K562 (cell line): ENCODE measurements around the gene SH3GLB2. TPM values are rescaled to one million over a fixed set of nuclear protein-coding genes. Genes with fewer than 3 reads are reported as not detected.

ENCODE experiments used
- ATAC-seq: fragments of 200-7000 bp; cut with Tn5 transposase; 3 replicates; pipeline ENCODE4 v1.9.1; 2020; ENCODE audit warnings: moderate library complexity
- BruUV-seq: library from RNA; stranded (reverse); fragments of 400-500 nt; replicated peaks from 2 replicates; lab custom pipeline; 2021; lab: Mats Ljungman, UMichigan
- CTCF ChIA-PET: fragments of 300-600 bp; formaldehyde crosslinking; extraction: SDS; loops from one replicate; lab custom pipeline; 2021; ENCODE audit warnings: low intra/inter-chr PET ratio; lab: Yijun Ruan, JAX
- POLR2A ChIA-PET: fragments of 300-600, 350-650 bp; sonication (Branson Sonifier 250); formaldehyde crosslinking; extraction: SDS; loops from one replicate; lab custom pipeline; 2021; ENCODE audit warnings: antibody characterized with exemption, inconsistent platforms; lab: Yijun Ruan, JAX
- DNase-seq, 4 experiments: peaks; one replicate each; pipeline versions ENCODE4 v3.0.0 to v3.0.0-alpha.2; 2011 to 2018; ENCODE audit warnings: low spot score in 3 of 4, mixed read lengths in 3 of 4; ENCODE audit errors: extremely low read depth in 1 of 4
- FAIRE-seq: peaks from 2 replicates; lab custom pipeline; 2011; peaks lifted over from hg19 to GRCh38; lab: Jason Lieb, UNC
- H2AFZ ChIP-seq: 2 replicates; pipeline ENCODE4 v1.6.0; 2011; ENCODE audit warnings: low read depth, low read length, control low read depth, inconsistent platforms
- H3K27ac ChIP-seq: fragments of 200-600 bp; 3 replicates; pipeline ENCODE4 v1.8.0; 2011; ENCODE audit warnings: low read depth, mild to moderate bottlenecking, control low read depth, inconsistent platforms, low read length, moderate library complexity, mixed read lengths; ENCODE audit errors: extremely low read depth
- H3K27me3 ChIP-seq, 2 experiments: fragments of 300-600 bp in 1 of 2; 2 replicates in 1 of 2; 3 replicates in 1 of 2; pipeline versions ENCODE4 v1.6.0 to v1.8.0; 2011; ENCODE audit warnings: inconsistent platforms in 2 of 2, low read length in 2 of 2, mild to moderate bottlenecking in 1 of 2, mixed read lengths in 1 of 2, moderate library complexity in 1 of 2; ENCODE audit not compliant: control insufficient read depth in 2 of 2, insufficient read depth in 2 of 2
- H3K36me3 ChIP-seq: fragments of 300-600 bp; 3 replicates; pipeline ENCODE4 v1.8.0; 2011; ENCODE audit warnings: mild to moderate bottlenecking, low read length, inconsistent platforms; ENCODE audit not compliant: control insufficient read depth, insufficient read depth
- H3K4me1 ChIP-seq, 2 experiments: fragments of 200-600 bp in 1 of 2; replicated peaks in 1 of 2; 2 replicates in 1 of 2; 3 replicates in 1 of 2; pipeline versions ENCODE4 v1.5.1 to v1.8.0; 2011; ENCODE audit warnings: inconsistent platforms in 2 of 2, low read length in 2 of 2, mild to moderate bottlenecking in 1 of 2, mixed read lengths in 1 of 2, moderate library complexity in 1 of 2; ENCODE audit not compliant: control insufficient read depth in 2 of 2, insufficient read depth in 2 of 2
- H3K4me2 ChIP-seq: 2 replicates; pipeline ENCODE4 v1.6.1; 2011; ENCODE audit warnings: low read length, control low read depth, inconsistent platforms, mixed read lengths; ENCODE audit not compliant: insufficient read depth
- H3K4me3 ChIP-seq: fragments of 200-600 bp; sonication (generic), shearing (Covaris generic); 2 replicates; pipeline ENCODE4 v1.5.1; 2016; ENCODE audit warnings: control low read depth, inconsistent platforms
- H3K79me2 ChIP-seq: fragments of 200-600 bp; 3 replicates; pipeline ENCODE4 v1.8.0; 2011; ENCODE audit warnings: low read length, inconsistent platforms; ENCODE audit not compliant: control insufficient read depth, insufficient read depth
- H3K9ac ChIP-seq, 2 experiments: 2 replicates each; pipeline versions ENCODE4 v1.6.0 to v1.6.1; 2011; ENCODE audit warnings: low read depth in 2 of 2, low read length in 2 of 2, control low read depth in 1 of 2, inconsistent platforms in 1 of 2, mild to moderate bottlenecking in 1 of 2, mixed read lengths in 1 of 2; ENCODE audit not compliant: insufficient read depth in 1 of 2
- H3K9me1 ChIP-seq: one replicate; pipeline ENCODE4 v1.6.0; 2011; ENCODE audit warnings: inconsistent platforms, mild to moderate bottlenecking, low read length, moderate library complexity; ENCODE audit not compliant: control insufficient read depth, insufficient read depth
- H3K9me3 ChIP-seq: replicated peaks from 2 replicates; pipeline ENCODE4 v1.5.1; 2011; ENCODE audit warnings: low read depth, low read length, inconsistent platforms; ENCODE audit not compliant: control insufficient read depth, insufficient read depth
- H4K20me1 ChIP-seq: replicated peaks from 2 replicates; pipeline ENCODE4 v1.6.1; 2011; ENCODE audit warnings: low read length, inconsistent platforms, mixed read lengths; ENCODE audit not compliant: control insufficient read depth, insufficient read depth
- BCL6 ChIP-seq: fragments of 250-450 bp; sonication (Bioruptor Pico); IDR thresholded peaks from 2 replicates; pipeline ENCODE4 v1.4.0; 2020
- CBX1 ChIP-seq: sonication (generic); IDR thresholded peaks from 2 replicates; pipeline ENCODE4 v1.6.1; 2016; ENCODE audit warnings: antibody characterized with exemption, low read depth, mild to moderate bottlenecking
- E4F1 ChIP-seq: fragments of 250-450 bp; sonication (Bioruptor Pico); IDR thresholded peaks from 2 replicates; pipeline ENCODE4 v1.5.0; 2021; ENCODE audit warnings: mild to moderate bottlenecking, borderline replicate concordance
- ERF ChIP-seq: fragments of 450-650 bp; formaldehyde crosslinking; IDR thresholded peaks from 2 replicates; pipeline ENCODE4 v1.4.0; 2020; ENCODE audit warnings: mild to moderate bottlenecking, mixed read lengths
- MECOM ChIP-seq: fragments of 250-450 bp; sonication (Bioruptor Pico); IDR thresholded peaks from 2 replicates; pipeline ENCODE4 v1.8.0; 2022; ENCODE audit warnings: inconsistent platforms
- NR4A1 ChIP-seq, 2 experiments: fragments of 250-450 bp in 1 of 2; fragments of 450-650 bp in 1 of 2; sonication (Bioruptor Pico) in 1 of 2; IDR thresholded peaks; 2 replicates each; pipeline versions ENCODE4 v1.4.0 to v1.6.1; 2016 to 2020; ENCODE audit warnings: mild to moderate bottlenecking in 2 of 2, missing compliant biosample characterization in 1 of 2, missing genetic modification characterization in 1 of 2, moderate library complexity in 1 of 2
- PCBP1 ChIP-seq: fragments of 200-400 bp; formaldehyde crosslinking; IDR thresholded peaks from 2 replicates; pipeline ENCODE4 v1.6.1; 2018; ENCODE audit warnings: mild to moderate bottlenecking, low read depth, low read length; ENCODE audit not compliant: poor library complexity, severe bottlenecking
- POLR2A ChIP-seq: fragments of 450-650 bp; conservative IDR thresholded peaks from 2 replicates; pipeline ENCODE4 v1.6.1; 2016
- SIN3A ChIP-seq, 2 experiments: fragments of 150-350 bp in 1 of 2; IDR thresholded peaks; 2 replicates each; pipeline ENCODE4 v1.6.1; 2011 to 2016; ENCODE audit warnings: borderline replicate concordance in 2 of 2, low read depth in 2 of 2, low read length in 2 of 2, mild to moderate bottlenecking in 2 of 2, moderate library complexity in 2 of 2; ENCODE audit not compliant: control insufficient read depth in 1 of 2
- SIRT6 ChIP-seq: IDR thresholded peaks from one replicate; pipeline ENCODE4 v1.6.1; 2012; ENCODE audit warnings: low read depth, mild to moderate bottlenecking, control low read depth, inconsistent platforms, low read length, moderate library complexity
- STAT6 ChIP-seq: sonication (generic); formaldehyde crosslinking; IDR thresholded peaks from 2 replicates; pipeline ENCODE4 v1.8.1; 2023; ENCODE audit warnings: mild to moderate bottlenecking, missing genetic modification reagents
- ZNF12 ChIP-seq: sonication (generic); formaldehyde crosslinking; IDR thresholded peaks from 2 replicates; pipeline ENCODE4 v1.4.0; 2020; ENCODE audit warnings: mild to moderate bottlenecking, missing genetic modification reagents
- ZNF165 ChIP-seq: fragments of 250-450 bp; sonication (Bioruptor Pico); IDR thresholded peaks from 2 replicates; pipeline ENCODE4 v1.4.0; 2020; ENCODE audit warnings: borderline replicate concordance
- ZNF263 ChIP-seq: sonication (generic); formaldehyde crosslinking; IDR thresholded peaks from 2 replicates; pipeline ENCODE4 v1.8.0; 2022; ENCODE audit warnings: mild to moderate bottlenecking, missing genetic modification reagents, borderline replicate concordance
- ZNF780A ChIP-seq: fragments of 250-450 bp; sonication (Bioruptor Pico); IDR thresholded peaks from 2 replicates; pipeline ENCODE4 v1.5.0; 2021; ENCODE audit warnings: mild to moderate bottlenecking
- WGBS: fragments of 100-300 bp; shearing (Covaris generic); methylation state at CpG from one replicate; pipeline ENCODE4 v1.1.6; 2016; ENCODE audit warnings: low coverage, mixed read lengths; ENCODE audit not compliant: insufficient coverage; ENCODE audit errors: missing lambda C conversion rate; 5-methylcytosine and 5-hydroxymethylcytosine counted together
- in situ Hi-C: fragments of 300-500 bp; cut with MboI; formaldehyde crosslinking; loops from 4 replicates; pipeline ENCODE4 v1.15.0; 2018; ENCODE audit warnings: inconsistent platforms, mixed read lengths
- intact Hi-C: fragments of 100-400 bp; cut with micrococcal nuclease; formaldehyde crosslinking; loops from 2 replicates; pipeline ENCODE4 v1.14.2; 2022
- polyA plus RNA-seq, 8 experiments: library from polyadenylated mRNA; depleted of rRNA in 4 of 8; stranded (reverse) in 5 of 8; unstranded in 3 of 8; fragments of >200 nt; fragmentation: Nextera tagmentation in 2 of 8; fragmentation: Illumina TruSeq in 1 of 8; extraction: Ambion mirVana in 2 of 8; extraction: Trizol in 1 of 8; gene quantifications; 2 replicates each; pipeline versions ENCODE4 v1.2.1 to v1.2.3, GENCODE V29; 2011 to 2014; ENCODE audit warnings: inconsistent platforms in 1 of 8, missing spikeins in 1 of 8
- total RNA-seq, 7 experiments: library from RNA; depleted of rRNA in 6 of 7; stranded (reverse); fragments of >200 nt in 6 of 7; fragmentation: Illumina TruSeq in 2 of 7; extraction: Trizol in 2 of 7; gene quantifications; 2 replicates each; pipeline versions ENCODE4 v1.2.1 to v1.2.3, GENCODE V29; 2011 to 2021; ENCODE audit warnings: low replicate concordance in 1 of 7

SH3GLB2 gene
- total and polyA plus RNA-seq, 9 of the 15 experiments (the other 6 are each of a cell fraction or from before 2014, with no cell fraction given) = 0.20 to 118 (median 58.8) TPM

GRCh38 chr9:129069862-129070641 is 41.9 kb upstream of the SH3GLB2 start:
- no peaks in the 10 kb centered on the region for H4K20me1 ChIP-seq
- BruUV-seq = no TSS peak
- H3K9ac ChIP-seq = peak overlapping the region; percentile 75 to 86
- POLR2A ChIA-PET = interaction anchor here (0.5 to 1.3 kb wide), 5 partner anchors 11 to 425 kb away, joined by 3 to 7 read pairs (median 3); partner anchors contain the start of gene DOLPP1
- intact Hi-C loops = loop anchor here (1.0 kb wide), 1 partner anchor 34 kb away; the partner anchor contains the start of gene MIGA2
- no peaks in the 10 kb centered on the region for H3K27me3 ChIP-seq
- DNase-seq = no peak
- peak overlapping the region; percentile 69 for H3K4me2 ChIP-seq
- H3K79me2 ChIP-seq = peaks cover 16% of the 10 kb centered on the region; the same call in 2 of the 3 replicates
- no peak overlapping the region for H3K4me3 ChIP-seq
- peak overlapping the region; percentile 92 for H3K27ac ChIP-seq
- in situ Hi-C loops = no loop called here
- no peak for ATAC-seq
- H2AFZ ChIP-seq = peak overlapping the region; percentile 14
- peaks cover 44 to 54% of the 10 kb centered on the region in 2 experiments for H3K4me1 ChIP-seq
- 86% methylated on average over 19 of the region's 26 CpGs for WGBS
- CTCF ChIA-PET = no interaction called here
- H3K9me1 ChIP-seq = peaks cover 5% of the 10 kb centered on the region
- no peak for FAIRE-seq
- H3K9me3 ChIP-seq = no peaks in the 10 kb centered on the region
- H3K36me3 ChIP-seq = peaks cover 60% of the 10 kb centered on the region
- no peak for TF ChIP-seq SIRT6
- 0 out of 2 replicates have a peak, but pooled peaks have one; percentile 12 for TF ChIP-seq POLR2A
- TF ChIP-seq CBX1 = peak; percentile 45; the same call in 1 of the 2 replicates
- no peak for TF ChIP-seq NR4A1 (CRISPR knock-in tag; IDR thresholded peaks at IDR 0.05)
- TF ChIP-seq NR4A1 (tag; IDR thresholded peaks at IDR 0.05) = 0 out of 2 replicates have a peak, but pooled peaks have one; percentile 5
- 0 out of 2 replicates have a peak, but pooled peaks have one; percentile 32 for TF ChIP-seq STAT6
- peak; percentile 7; the same call in 1 of the 2 replicates for TF ChIP-seq ZNF12 (CRISPR knock-in tag)
- 0 out of 2 replicates have a peak, but pooled peaks have one; percentile 10 for TF ChIP-seq ZNF165
- TF ChIP-seq SIN3A (IDR thresholded peaks at IDR 0.05; ENCODE audit: borderline replicate concordance in 2 of 2, control insufficient read depth in 1 of 2, low read depth in 2 of 2, low read length in 2 of 2) = no peak
- TF ChIP-seq BCL6 (CRISPR knock-in tag) = no peak
- 0 out of 2 replicates have a peak, but pooled peaks have one; percentile 4 for TF ChIP-seq ERF (CRISPR knock-in tag)
- TF ChIP-seq ZNF263 (CRISPR knock-in tag) = peak; percentile 28; the same call in 1 of the 2 replicates
- TF ChIP-seq E4F1 (CRISPR knock-in tag) = no peak
- no peak for TF ChIP-seq MECOM
- TF ChIP-seq PCBP1 = peak; percentile 7
- no peak for TF ChIP-seq ZNF780A (CRISPR knock-in tag)
